ENCODE results near the gene TGFB1. TPM values are rescaled to one million over a fixed set of nuclear protein-coding genes. Genes with fewer than 3 reads are reported as not detected.

Gene TGFB1
- polyA plus RNA-seq (0.10 TPM in 1 of 2 replicates, not detected in the other), polyA minus RNA-seq (0.73 TPM in 1 of 2 replicates, not detected in the other)

DNA sequence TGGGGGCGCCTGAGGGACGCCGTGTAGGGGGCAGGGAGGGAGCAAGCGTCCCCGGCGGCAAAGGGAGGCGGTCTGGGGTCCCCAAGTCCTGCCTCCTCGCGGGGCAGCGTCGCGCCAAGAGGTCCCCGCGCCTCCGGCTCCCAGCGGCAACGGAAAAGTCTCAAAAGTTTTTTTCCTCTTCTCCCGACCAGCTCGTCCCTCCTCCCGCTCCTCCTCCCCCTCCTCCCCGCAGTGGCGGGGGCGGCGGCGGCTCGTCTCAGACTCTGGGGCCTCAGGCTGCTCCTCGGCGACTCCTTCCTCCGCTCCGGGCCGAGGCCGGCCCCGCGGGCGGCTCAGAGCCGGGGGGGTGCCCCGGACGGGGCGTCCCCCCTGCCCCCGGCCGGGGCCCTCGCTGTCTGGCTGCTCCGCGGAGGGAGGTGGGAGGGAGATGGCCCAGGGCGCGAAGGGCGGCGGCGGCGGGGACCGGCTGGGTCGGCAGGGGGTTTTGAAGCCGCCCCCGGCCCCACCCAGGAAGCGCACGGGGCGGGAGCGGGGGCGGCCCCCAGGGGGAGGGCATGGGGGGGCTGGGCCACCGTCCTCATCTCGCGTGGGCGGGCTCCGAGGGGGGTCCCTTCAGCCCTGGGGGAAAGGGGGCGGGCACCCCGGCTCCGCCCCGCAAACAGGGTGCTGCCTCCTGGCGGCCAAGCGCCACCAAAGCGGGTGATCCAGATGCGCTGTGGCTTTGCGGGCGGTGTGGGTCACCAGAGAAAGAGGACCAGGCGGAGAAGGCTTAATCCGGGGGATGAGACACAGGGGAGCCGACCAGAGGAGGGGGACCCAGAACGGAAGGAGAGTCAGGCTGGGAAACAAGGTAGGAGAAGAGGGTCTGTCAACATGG lies at the start of gene TGFB1:
TGFB1 (minus strand) TSS at position 457 of the 877 bp plus-strand sequence. CDS start 878 bp downstream, outside the sequence.
- Histone ChIP-seq H3K27me3 (ENCODE audit: insufficient read depth, low read depth, low read length) (peaks cover 52% of the 10 kb centered on the region), H3K9me2 (ENCODE audit: insufficient read depth, low read length) (no peaks in the 10 kb centered on the region), H2AFZ (ENCODE audit: low read depth, low read length) (no peak within 1 kb of the TSS)

DNA sequence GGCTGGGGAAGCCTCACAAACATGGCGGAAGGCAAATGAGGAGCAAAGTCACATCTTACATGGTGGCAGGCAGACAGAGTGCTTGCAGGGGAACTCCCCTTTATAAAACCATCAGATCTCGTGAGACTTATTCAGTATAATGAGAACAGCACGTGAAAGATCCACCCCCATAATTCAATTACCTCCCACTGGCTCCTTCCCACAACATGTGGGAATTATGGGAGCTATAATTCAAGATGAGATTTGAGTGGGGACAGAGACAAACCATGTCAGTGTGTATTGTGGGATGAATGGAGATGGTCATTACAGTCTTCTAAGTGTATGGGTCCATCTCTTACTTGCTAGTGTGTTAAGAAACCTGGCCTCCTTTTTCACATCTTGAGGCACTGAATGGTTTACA lies 48.3 kb upstream of the TGFB1 start:
- H3K9ac ChIP-seq (ENCODE audit: low read length), result no peak overlapping the region
- no peaks in the 10 kb centered on the region for H4K20me1 ChIP-seq (ENCODE audit: insufficient read depth)
- no peaks in the 10 kb centered on the region for H3K27me3 ChIP-seq (ENCODE audit: insufficient read depth, low read depth, low read length)
- H2AFZ ChIP-seq (ENCODE audit: low read depth, low read length), result no peak overlapping the region
- H3K4me3 ChIP-seq (ENCODE audit: low read length), result no peak overlapping the region
- no peak overlapping the region for H3K27ac ChIP-seq (ENCODE audit: low read length)
- H3K36me3 ChIP-seq (ENCODE audit: insufficient read depth, low read length), result no peaks in the 10 kb centered on the region
- H3K4me2 ChIP-seq (ENCODE audit: low read length), result no peak overlapping the region
- H3K79me2 ChIP-seq (replicated peaks; ENCODE audit: insufficient read depth, low read length), result peaks cover 15% of the 10 kb centered on the region
- H3K9me2 ChIP-seq (ENCODE audit: insufficient read depth, low read length), result no peaks in the 10 kb centered on the region
- H3F3A ChIP-seq (ENCODE audit: insufficient read depth, low read length, poor library complexity, severe bottlenecking), result no peaks in the 10 kb centered on the region
- no peaks in the 10 kb centered on the region for H3K9me3 ChIP-seq (ENCODE audit: low read length)
- TF ChIP-seq TAF1 (IDR thresholded peaks at IDR 0.05; ENCODE audit: low read depth), result no peak
- TF ChIP-seq, protein P1, sequence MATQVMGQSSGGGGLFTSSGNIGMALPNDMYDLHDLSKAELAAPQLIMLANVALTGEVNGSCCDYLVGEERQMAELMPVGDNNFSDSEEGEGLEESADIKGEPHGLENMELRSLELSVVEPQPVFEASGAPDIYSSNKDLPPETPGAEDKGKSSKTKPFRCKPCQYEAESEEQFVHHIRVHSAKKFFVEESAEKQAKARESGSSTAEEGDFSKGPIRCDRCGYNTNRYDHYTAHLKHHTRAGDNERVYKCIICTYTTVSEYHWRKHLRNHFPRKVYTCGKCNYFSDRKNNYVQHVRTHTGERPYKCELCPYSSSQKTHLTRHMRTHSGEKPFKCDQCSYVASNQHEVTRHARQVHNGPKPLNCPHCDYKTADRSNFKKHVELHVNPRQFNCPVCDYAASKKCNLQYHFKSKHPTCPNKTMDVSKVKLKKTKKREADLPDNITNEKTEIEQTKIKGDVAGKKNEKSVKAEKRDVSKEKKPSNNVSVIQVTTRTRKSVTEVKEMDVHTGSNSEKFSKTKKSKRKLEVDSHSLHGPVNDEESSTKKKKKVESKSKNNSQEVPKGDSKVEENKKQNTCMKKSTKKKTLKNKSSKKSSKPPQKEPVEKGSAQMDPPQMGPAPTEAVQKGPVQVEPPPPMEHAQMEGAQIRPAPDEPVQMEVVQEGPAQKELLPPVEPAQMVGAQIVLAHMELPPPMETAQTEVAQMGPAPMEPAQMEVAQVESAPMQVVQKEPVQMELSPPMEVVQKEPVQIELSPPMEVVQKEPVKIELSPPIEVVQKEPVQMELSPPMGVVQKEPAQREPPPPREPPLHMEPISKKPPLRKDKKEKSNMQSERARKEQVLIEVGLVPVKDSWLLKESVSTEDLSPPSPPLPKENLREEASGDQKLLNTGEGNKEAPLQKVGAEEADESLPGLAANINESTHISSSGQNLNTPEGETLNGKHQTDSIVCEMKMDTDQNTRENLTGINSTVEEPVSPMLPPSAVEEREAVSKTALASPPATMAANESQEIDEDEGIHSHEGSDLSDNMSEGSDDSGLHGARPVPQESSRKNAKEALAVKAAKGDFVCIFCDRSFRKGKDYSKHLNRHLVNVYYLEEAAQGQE (IDR thresholded peaks at IDR 0.05; ENCODE audit: borderline replicate concordance), result no peak
- TF ChIP-seq SMC3 (conservative IDR thresholded peaks at IDR 0.05; ENCODE audit: poor library complexity), result no peak
- TF ChIP-seq EZH2 (IDR thresholded peaks at IDR 0.05; ENCODE audit: borderline replicate concordance, insufficient read depth, low read length, poor library complexity, severe bottlenecking), result no peak
- TF ChIP-seq MXI1 (conservative IDR thresholded peaks at IDR 0.05; ENCODE audit: poor library complexity, severe bottlenecking), result no peak
- no peak for TF ChIP-seq EP300 (conservative IDR thresholded peaks at IDR 0.05; ENCODE audit: poor library complexity, severe bottlenecking)
- no peak for TF ChIP-seq RAD21 (conservative IDR thresholded peaks at IDR 0.05)
- TF ChIP-seq POLR2AphosphoS5 (IDR thresholded peaks at IDR 0.05), result no peak

More for the DNA sequence above, at the start of gene TGFB1:
- no peak within 1 kb of the TSS for H3K27ac ChIP-seq (ENCODE audit: low read length)
- no peaks in the 10 kb centered on the region for H3K9me3 ChIP-seq (ENCODE audit: low read length)
- peak within 1 kb of the TSS; percentile 36 for H3K9ac ChIP-seq (ENCODE audit: low read length)
- H3F3A ChIP-seq (ENCODE audit: insufficient read depth, low read length, poor library complexity, severe bottlenecking), result no peaks in the 10 kb centered on the region
- no peak within 1 kb of the TSS for H3K4me2 ChIP-seq (ENCODE audit: low read length)
- TF ChIP-seq MXI1 (conservative IDR thresholded peaks at IDR 0.05; ENCODE audit: poor library complexity, severe bottlenecking) (no peak), SMC3 (conservative IDR thresholded peaks at IDR 0.05; ENCODE audit: poor library complexity) (peak; percentile 57), EP300 (conservative IDR thresholded peaks at IDR 0.05; ENCODE audit: poor library complexity, severe bottlenecking) (no peak), TAF1 (IDR thresholded peaks at IDR 0.05; ENCODE audit: low read depth) (no peak), EZH2 (IDR thresholded peaks at IDR 0.05; ENCODE audit: borderline replicate concordance, insufficient read depth, low read length, poor library complexity, severe bottlenecking) (no peak), POLR2AphosphoS5 (IDR thresholded peaks at IDR 0.05) (no peak), RAD21 (conservative IDR thresholded peaks at IDR 0.05) (peak; percentile 24)
- TF ChIP-seq, protein P2, sequence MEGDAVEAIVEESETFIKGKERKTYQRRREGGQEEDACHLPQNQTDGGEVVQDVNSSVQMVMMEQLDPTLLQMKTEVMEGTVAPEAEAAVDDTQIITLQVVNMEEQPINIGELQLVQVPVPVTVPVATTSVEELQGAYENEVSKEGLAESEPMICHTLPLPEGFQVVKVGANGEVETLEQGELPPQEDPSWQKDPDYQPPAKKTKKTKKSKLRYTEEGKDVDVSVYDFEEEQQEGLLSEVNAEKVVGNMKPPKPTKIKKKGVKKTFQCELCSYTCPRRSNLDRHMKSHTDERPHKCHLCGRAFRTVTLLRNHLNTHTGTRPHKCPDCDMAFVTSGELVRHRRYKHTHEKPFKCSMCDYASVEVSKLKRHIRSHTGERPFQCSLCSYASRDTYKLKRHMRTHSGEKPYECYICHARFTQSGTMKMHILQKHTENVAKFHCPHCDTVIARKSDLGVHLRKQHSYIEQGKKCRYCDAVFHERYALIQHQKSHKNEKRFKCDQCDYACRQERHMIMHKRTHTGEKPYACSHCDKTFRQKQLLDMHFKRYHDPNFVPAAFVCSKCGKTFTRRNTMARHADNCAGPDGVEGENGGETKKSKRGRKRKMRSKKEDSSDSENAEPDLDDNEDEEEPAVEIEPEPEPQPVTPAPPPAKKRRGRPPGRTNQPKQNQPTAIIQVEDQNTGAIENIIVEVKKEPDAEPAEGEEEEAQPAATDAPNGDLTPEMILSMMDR (IDR thresholded peaks at IDR 0.05; ENCODE audit: poor library complexity, severe bottlenecking), result peak; percentile 71
- TF ChIP-seq, protein P1 (IDR thresholded peaks at IDR 0.05; ENCODE audit: borderline replicate concordance), result no peak
- no peaks in the 10 kb centered on the region for H4K20me1 ChIP-seq (ENCODE audit: insufficient read depth)
- peak within 1 kb of the TSS; percentile 65 for H3K4me3 ChIP-seq (ENCODE audit: low read length)
- no peaks in the 10 kb centered on the region for H3K79me2 ChIP-seq (replicated peaks; ENCODE audit: insufficient read depth, low read length)
- no peaks in the 10 kb centered on the region for H3K36me3 ChIP-seq (ENCODE audit: insufficient read depth, low read length)

Data from neural cell (in vitro differentiated cells).